Measurements from ENCODE around the gene CNTNAP4. TPM values are rescaled to one million over a fixed set of nuclear protein-coding genes. Genes with fewer than 3 reads are reported as not detected.

The CNTNAP4 gene
- total RNA-seq, 1 donor from 2014 or later: not detected

DNA sequence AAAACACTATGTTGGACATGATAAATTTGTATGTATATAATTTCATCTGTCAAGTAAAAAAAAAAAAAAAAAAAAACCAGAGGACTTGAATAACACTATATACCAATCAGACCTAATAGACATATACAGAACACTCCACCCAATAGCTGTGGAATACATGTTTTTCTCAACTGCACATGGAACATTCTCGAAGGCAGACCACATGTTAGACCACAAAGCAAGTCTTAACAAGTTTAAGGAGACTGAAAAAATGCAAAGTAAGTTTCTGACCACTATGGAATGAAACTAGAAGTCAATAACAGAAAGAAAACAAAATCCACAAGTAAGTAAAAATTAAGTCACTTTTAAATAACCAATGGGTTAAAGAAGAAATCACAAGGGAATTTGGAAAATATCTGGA lies 8.4 kb upstream of the CNTNAP4 start:
- no peaks in the 10 kb centered on the region for H3K36me3 ChIP-seq
- no peak for TF ChIP-seq CTCF (IDR thresholded peaks at IDR 0.05; ENCODE audit: borderline replicate concordance)
- DNase-seq: no peak
- no peak overlapping the region for H3K4me3 ChIP-seq
- no peak overlapping the region for H3K27ac ChIP-seq (replicated peaks)
- peaks cover 35% of the 10 kb centered on the region for H3K9me3 ChIP-seq (replicated peaks)
- H3K4me1 ChIP-seq: no peaks in the 10 kb centered on the region
- no peaks in the 10 kb centered on the region for H3K27me3 ChIP-seq (ENCODE audit: low read depth)
- intact Hi-C loops (cut with micrococcal nuclease): no loop called here

DNA sequence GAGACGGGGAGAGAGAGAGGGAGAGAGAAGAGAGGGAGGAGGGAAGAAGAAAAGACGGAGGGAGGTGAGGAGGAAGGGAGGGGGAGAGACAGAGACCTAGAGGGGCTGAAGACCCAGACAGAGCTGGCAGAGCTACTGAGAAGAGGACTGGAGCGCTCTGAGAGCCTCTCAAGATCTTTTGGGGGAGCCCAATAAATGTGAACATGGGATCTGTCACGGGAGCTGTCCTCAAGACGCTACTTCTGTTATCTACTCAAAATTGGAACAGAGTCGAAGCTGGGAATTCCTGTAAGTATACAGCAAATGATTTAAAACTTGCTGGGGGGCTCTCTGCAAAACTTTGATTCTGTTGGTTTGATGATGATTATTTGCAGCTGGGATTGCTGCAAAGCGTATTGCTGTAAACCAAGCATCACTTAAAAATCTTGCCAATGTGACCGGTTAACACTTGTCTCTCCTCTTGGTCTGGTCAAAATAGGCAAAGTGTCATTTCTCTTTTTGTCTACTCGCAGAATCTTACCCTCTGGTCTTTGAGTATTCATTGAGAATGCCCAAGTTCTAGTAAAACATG lies 344 bp downstream of the CNTNAP4 start:
- no peak for DNase-seq
- no peak overlapping the region for H3K4me3 ChIP-seq
- no peak for TF ChIP-seq CTCF (IDR thresholded peaks at IDR 0.05; ENCODE audit: borderline replicate concordance)
- no peaks in the 10 kb centered on the region for H3K9me3 ChIP-seq (replicated peaks)
- intact Hi-C loops (cut with micrococcal nuclease): no loop called here
- no peaks in the 10 kb centered on the region for H3K36me3 ChIP-seq
- peaks cover 11% of the 10 kb centered on the region for H3K27me3 ChIP-seq (ENCODE audit: low read depth)
- H3K4me1 ChIP-seq: no peaks in the 10 kb centered on the region
- no peak overlapping the region for H3K27ac ChIP-seq (replicated peaks)

- intact Hi-C loops (cut with micrococcal nuclease): no loop called here
- peaks cover 11% of the 10 kb centered on the region for H3K27me3 ChIP-seq (ENCODE audit: low read depth)
- H3K9me3 ChIP-seq (replicated peaks): no peaks in the 10 kb centered on the region
- no peak overlapping the region for H3K27ac ChIP-seq (replicated peaks)
- H3K4me3 ChIP-seq: no peak overlapping the region
- H3K36me3 ChIP-seq: no peaks in the 10 kb centered on the region
- TF ChIP-seq CTCF (IDR thresholded peaks at IDR 0.05; ENCODE audit: borderline replicate concordance): no peak
- no peaks in the 10 kb centered on the region for H3K4me1 ChIP-seq
- no peak for DNase-seq
These were observed 885 bp downstream of the CNTNAP4 start for GRCh38 chr16:76278086-76278485.

GRCh38 chr16:76278980-76279379 lies 1.8 kb downstream of the CNTNAP4 start:
- H3K4me3 ChIP-seq: no peak overlapping the region
- no peaks in the 10 kb centered on the region for H3K36me3 ChIP-seq
- peaks cover 11% of the 10 kb centered on the region for H3K27me3 ChIP-seq (ENCODE audit: low read depth)
- no peaks in the 10 kb centered on the region for H3K9me3 ChIP-seq (replicated peaks)
- intact Hi-C loops (cut with micrococcal nuclease): no loop called here
- DNase-seq: no peak
- TF ChIP-seq CTCF (IDR thresholded peaks at IDR 0.05; ENCODE audit: borderline replicate concordance): peak; percentile 50
- H3K4me1 ChIP-seq: no peaks in the 10 kb centered on the region
- no peak overlapping the region for H3K27ac ChIP-seq (replicated peaks)

- no peak for DNase-seq
- intact Hi-C loops (cut with micrococcal nuclease): no loop called here
- Histone ChIP-seq H3K27me3 (ENCODE audit: low read depth) (peaks cover 11% of the 10 kb centered on the region), H3K36me3 (no peaks in the 10 kb centered on the region), H3K27ac (replicated peaks) (no peak overlapping the region), H3K9me3 (replicated peaks) (no peaks in the 10 kb centered on the region), H3K4me3 (no peak overlapping the region), H3K4me1 (no peaks in the 10 kb centered on the region)
- TF ChIP-seq CTCF (IDR thresholded peaks at IDR 0.05; ENCODE audit: borderline replicate concordance): no peak
These were observed 3.4 kb downstream of the CNTNAP4 start for GRCh38 chr16:76280421-76281215.
